ENCODE data around the gene SHFL. TPM values are rescaled to one million over a fixed set of nuclear protein-coding genes. Genes with fewer than 3 reads are reported as not detected.

The SHFL gene
- polyA plus RNA-seq, 1 of the 3 experiments (the other 2 are of a cell fraction) = 36.6 TPM

DNA sequence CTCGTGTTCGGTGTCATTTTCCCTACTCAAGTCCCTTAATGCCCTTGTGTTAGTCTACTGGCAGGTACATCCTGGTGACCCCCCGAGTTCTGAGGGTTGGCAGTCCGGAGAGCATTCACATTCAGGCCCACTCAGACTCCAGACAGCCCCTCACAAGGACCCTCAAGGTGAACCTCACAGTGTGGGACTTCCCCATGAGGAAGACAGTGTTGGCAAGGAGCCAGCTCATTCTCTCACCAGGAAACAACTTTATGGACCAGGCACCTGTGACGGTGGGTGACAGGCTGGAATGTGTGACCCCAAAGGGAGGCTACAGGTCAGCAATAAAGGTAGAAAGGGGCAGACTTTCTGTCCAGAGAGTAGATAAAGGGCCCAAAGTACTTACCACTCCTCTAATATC is 48.3 kb upstream of the SHFL start:
- Histone ChIP-seq H3K9me3 (no peaks in the 10 kb centered on the region), H3K36me3 (replicated peaks in 1 of 2; ENCODE audit: control insufficient read depth in 1 of 2, insufficient read depth in 2 of 2, low read length in 1 of 2) (no peaks in the 10 kb centered on the region), H3K79me2 (ENCODE audit: insufficient read depth) (no peaks in the 10 kb centered on the region), H3K4me3 (ENCODE audit: low read depth in 2 of 2, low read length in 1 of 2) (no peak overlapping the region), H4K20me1 (ENCODE audit: insufficient read depth) (no peaks in the 10 kb centered on the region), H3K9me2 (no peaks in the 10 kb centered on the region), H3K27me3 (ENCODE audit: insufficient read depth) (peaks cover 35% of the 10 kb centered on the region), H3K9ac (no peak overlapping the region), H2AFZ (ENCODE audit: low read depth) (no peak overlapping the region), H3K4me2 (no peak overlapping the region), H3K27ac (ENCODE audit: low read depth in 2 of 2, low read length in 1 of 2) (no peak overlapping the region), H3K4me1 (ENCODE audit: control insufficient read depth in 1 of 2, insufficient read depth in 2 of 2, low read depth in 1 of 2, low read length in 1 of 2) (no peaks in the 10 kb centered on the region), H3F3A (replicated peaks; ENCODE audit: insufficient read depth) (no peaks in the 10 kb centered on the region)
- CTCF ChIA-PET = interaction anchor here (3.3 kb wide), 1 partner anchor 10 kb away, joined by 13 read pairs; no protein-coding TSS in a partner anchor
- TF ChIP-seq NFIC (IDR thresholded peaks at IDR 0.05; ENCODE audit: borderline replicate concordance) = peak; percentile 11; the same call in 1 of the 2 replicates
- no peak for TF ChIP-seq SIN3A (IDR thresholded peaks at IDR 0.05; ENCODE audit: borderline replicate concordance, low read depth, low read length)
- DNase-seq = no peak
- POLR2A ChIA-PET = no interaction called here
- WGBS (ENCODE audit: low lambda C conversion rate) = 10% methylated on average over 4 of the region's 5 CpGs

DNA sequence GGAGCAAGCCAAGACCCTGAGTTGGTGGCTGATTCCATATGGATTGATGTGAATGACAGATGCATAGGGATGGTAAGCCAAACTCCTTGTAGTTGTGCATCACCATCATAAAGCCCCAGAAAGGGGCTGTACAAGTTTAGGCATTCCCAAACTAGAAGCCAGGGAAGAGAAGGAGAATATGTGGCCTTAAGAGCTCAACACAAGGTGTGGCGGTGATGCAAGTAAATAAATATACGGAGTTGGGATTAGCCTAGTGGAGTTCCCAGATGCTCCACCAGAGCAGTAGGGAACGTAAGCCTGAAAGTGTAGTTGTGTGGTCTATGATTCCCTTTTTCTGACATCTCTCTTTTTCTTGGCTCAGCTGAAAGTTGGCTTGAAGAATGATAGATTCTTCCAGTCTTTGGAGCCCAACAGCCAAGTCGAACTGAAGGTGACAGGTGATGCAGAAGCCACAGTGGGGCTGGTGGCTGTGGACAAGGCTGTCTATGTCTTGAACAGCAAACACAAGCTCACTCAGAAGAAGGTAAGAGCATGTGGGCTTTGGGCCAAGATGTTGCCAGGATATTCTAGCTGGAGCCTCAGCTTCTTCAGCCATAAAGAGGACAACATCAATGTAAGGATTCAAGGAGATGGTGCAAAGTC is 42.7 kb upstream of the SHFL start:
- Histone ChIP-seq H3F3A (replicated peaks; ENCODE audit: insufficient read depth) (no peaks in the 10 kb centered on the region), H3K4me1 (ENCODE audit: control insufficient read depth in 1 of 2, insufficient read depth in 2 of 2, low read depth in 1 of 2, low read length in 1 of 2) (no peaks in the 10 kb centered on the region), H3K9me3 (peaks cover 7% of the 10 kb centered on the region; the same call in 1 of the 2 replicates), H3K9me2 (no peaks in the 10 kb centered on the region), H3K9ac (no peak overlapping the region), H3K27ac (ENCODE audit: low read depth in 2 of 2, low read length in 1 of 2) (no peak overlapping the region), H3K79me2 (ENCODE audit: insufficient read depth) (no peaks in the 10 kb centered on the region), H3K27me3 (ENCODE audit: insufficient read depth) (no peaks in the 10 kb centered on the region; the same call in 1 of the 2 replicates), H2AFZ (ENCODE audit: low read depth) (no peak overlapping the region), H3K4me3 (ENCODE audit: low read depth in 2 of 2, low read length in 1 of 2) (no peak overlapping the region; a peak in 1 of 4 replicates), H3K36me3 (replicated peaks in 1 of 2; ENCODE audit: control insufficient read depth in 1 of 2, insufficient read depth in 2 of 2, low read length in 1 of 2) (no peaks in the 10 kb centered on the region), H4K20me1 (ENCODE audit: insufficient read depth) (no peaks in the 10 kb centered on the region), H3K4me2 (no peak overlapping the region)
- CTCF ChIA-PET = interaction anchor here (0.9 to 4.4 kb wide), 3 partner anchors 16 to 113 kb away, joined by 3 to 21 read pairs (median 5); no protein-coding TSS in a partner anchor
- POLR2A ChIA-PET = no interaction called here
- DNase-seq = no peak
- WGBS (ENCODE audit: low lambda C conversion rate) = 55% methylated on average over 4 of the region's 4 CpGs
- TF ChIP-seq GABPA (IDR thresholded peaks at IDR 0.05; ENCODE audit: low read depth) (no peak), JUND (IDR thresholded peaks at IDR 0.05) (no peak), TEAD4 (IDR thresholded peaks at IDR 0.05; ENCODE audit: borderline replicate concordance, insufficient read depth) (no peak), EZH2phosphoT487 (IDR thresholded peaks at IDR 0.05; ENCODE audit: borderline replicate concordance, low read depth) (no peak), TCF12 (IDR thresholded peaks at IDR 0.05) (no peak), GATA2 (CRISPR knock-in tag; IDR thresholded peaks at IDR 0.05) (no peak), MEF2A (IDR thresholded peaks at IDR 0.05; ENCODE audit: borderline replicate concordance, low read depth) (no peak), FOXJ3 (CRISPR knock-in tag; IDR thresholded peaks at IDR 0.05) (no peak), FOSL2 (IDR thresholded peaks at IDR 0.05; ENCODE audit: borderline replicate concordance, low read depth) (no peak), MXI1 (IDR thresholded peaks at IDR 0.05; ENCODE audit: low read depth, low read length) (no peak), RCOR1 (IDR thresholded peaks at IDR 0.05; ENCODE audit: low read length) (no peak), RAD21 (IDR thresholded peaks at IDR 0.05; ENCODE audit: low read length) (no peak), NRF1 (IDR thresholded peaks at IDR 0.05; ENCODE audit: low read depth, low read length) (no peak), NFIC (IDR thresholded peaks at IDR 0.05; ENCODE audit: borderline replicate concordance) (no peak), USF1 (IDR thresholded peaks at IDR 0.05; ENCODE audit: borderline replicate concordance, low read depth) (no peak), EP300 (IDR thresholded peaks at IDR 0.05; ENCODE audit: borderline replicate concordance in 1 of 2, low read depth in 1 of 2, low read length in 1 of 2) (no peak)
- TF ChIP-seq, protein P1, sequence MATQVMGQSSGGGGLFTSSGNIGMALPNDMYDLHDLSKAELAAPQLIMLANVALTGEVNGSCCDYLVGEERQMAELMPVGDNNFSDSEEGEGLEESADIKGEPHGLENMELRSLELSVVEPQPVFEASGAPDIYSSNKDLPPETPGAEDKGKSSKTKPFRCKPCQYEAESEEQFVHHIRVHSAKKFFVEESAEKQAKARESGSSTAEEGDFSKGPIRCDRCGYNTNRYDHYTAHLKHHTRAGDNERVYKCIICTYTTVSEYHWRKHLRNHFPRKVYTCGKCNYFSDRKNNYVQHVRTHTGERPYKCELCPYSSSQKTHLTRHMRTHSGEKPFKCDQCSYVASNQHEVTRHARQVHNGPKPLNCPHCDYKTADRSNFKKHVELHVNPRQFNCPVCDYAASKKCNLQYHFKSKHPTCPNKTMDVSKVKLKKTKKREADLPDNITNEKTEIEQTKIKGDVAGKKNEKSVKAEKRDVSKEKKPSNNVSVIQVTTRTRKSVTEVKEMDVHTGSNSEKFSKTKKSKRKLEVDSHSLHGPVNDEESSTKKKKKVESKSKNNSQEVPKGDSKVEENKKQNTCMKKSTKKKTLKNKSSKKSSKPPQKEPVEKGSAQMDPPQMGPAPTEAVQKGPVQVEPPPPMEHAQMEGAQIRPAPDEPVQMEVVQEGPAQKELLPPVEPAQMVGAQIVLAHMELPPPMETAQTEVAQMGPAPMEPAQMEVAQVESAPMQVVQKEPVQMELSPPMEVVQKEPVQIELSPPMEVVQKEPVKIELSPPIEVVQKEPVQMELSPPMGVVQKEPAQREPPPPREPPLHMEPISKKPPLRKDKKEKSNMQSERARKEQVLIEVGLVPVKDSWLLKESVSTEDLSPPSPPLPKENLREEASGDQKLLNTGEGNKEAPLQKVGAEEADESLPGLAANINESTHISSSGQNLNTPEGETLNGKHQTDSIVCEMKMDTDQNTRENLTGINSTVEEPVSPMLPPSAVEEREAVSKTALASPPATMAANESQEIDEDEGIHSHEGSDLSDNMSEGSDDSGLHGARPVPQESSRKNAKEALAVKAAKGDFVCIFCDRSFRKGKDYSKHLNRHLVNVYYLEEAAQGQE (IDR thresholded peaks at IDR 0.05; ENCODE audit: low read depth, low read length) = no peak
